Measurements from ENCODE around the gene ARHGAP44.

The ARHGAP44 gene

DNA sequence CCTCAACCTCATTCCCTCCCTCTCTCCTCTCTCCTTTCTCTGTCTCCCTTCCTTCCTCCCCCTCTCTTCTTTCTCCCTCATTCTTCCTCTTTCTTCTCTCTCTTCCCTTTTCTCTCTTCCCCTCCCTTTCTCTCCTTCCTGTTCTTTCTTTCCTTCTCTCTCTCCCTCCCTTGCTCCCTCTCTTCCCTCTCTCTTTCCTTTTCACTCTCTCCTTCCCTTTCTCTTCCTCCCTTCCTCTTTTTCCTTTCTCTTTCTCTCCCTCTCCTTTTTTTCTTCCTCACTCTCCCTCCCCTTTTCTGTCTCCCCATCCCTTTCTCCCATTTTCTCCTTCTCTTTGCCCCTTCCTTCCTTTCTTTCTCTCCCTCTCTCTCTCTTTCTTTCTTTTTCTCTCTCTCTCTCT lies 236.4 kb downstream of the ARHGAP44 start:
- no peak for DNase-seq (ENCODE audit: low spot score)

DNA sequence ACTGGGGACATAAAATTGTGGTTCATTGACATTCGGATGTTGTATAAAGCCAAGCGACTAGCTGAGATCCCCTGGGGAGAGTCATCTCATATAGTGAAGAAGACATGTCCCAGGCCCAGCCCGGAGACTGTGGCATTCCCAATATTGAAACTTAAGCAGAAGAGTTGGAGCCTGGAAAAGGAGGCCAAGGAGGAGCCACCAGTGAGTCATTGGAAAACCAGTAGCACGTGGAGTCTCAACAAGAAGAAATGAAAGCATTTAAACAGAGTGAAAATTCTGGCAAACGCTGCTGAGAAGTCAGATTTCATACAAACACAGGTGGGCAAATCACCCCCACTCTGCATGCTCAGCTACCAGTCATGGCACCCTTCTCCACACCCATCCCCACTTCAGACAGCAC lies 237.9 kb downstream of the ARHGAP44 start:
- DNase-seq (ENCODE audit: low spot score), result no peak

DNA sequence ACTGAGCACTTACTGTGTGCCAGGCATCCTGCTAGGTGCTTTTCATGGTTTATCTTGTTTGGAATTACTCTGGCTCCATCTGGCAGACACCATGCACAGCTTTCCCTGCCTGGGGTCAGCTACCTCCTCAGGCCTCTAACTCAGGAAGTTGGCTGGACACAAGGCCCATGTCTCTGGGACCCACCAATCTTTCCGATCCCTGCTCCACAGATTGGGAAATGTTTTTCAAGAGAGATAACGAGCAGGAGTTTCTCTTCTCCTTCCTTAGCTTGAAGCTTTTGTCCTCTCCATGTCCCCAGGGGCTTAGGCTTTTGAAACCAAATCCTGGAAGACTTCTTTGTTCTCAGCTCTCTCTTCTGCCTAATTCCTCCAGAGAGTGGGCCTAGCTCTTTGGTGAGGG lies 240.0 kb downstream of the ARHGAP44 start:
- DNase-seq (ENCODE audit: low spot score), result no peak

DNA sequence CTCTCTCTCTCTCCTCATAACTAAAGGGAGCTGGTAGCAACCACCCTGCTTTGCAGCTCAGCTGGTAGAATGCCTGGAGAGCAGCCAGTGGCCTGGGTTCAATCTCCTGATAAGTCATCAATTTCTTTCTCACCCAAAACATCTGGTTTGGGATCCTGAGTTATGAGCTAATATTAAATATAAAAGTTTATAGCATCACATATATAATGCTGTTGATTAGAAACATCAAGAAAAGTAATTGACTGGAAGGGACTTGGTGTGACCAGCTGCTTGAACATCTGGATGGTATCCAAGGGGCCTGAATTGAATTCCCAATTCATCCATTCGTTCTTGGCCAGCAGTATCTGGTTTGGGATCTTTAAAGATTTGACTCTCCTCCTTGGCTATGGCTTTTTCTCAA lies 240.8 kb downstream of the ARHGAP44 start:
- no peak for DNase-seq (ENCODE audit: low spot score)

DNA sequence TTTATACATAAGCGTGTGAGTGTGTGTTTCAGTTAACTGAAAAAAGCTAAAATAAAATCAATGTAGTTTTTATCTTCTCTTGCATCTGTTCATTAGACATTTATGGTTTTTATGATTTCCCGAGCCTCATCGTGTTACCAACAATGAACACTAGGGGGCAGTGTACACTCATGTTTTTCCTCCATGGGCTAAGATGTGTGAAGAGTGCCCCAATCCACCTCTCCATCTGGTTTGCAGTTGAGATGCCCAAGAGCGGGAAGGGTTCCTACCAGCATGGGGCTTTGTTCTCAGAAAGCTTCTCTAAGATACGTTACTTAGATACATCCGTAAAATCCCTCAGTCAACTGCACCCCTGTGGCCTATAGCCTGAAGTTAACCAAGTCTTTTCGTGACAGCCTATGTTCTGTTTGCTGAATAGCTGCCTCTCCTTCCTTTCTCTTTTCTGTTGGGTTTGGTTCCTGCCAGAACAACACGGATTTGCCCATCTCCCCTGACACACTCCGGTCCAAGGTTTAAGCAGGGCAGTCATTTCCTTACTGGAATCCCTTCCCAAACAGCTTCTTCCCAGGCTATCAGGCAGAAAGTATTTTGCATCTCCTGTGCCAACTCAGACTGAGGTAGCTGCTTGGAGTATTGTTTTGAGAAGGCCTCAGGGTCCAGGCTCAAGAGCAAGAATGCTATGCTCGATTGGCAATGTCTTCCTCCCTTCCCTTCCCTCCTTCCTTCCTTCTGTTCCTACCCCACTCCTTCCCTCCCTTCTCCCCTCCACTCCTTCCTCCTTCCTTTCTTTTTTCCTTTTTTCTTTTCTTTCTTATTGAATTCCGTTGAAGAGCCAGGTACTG lies 241.4 kb downstream of the ARHGAP44 start:
- DNase-seq (ENCODE audit: low spot score), result peak; percentile 51

DNA sequence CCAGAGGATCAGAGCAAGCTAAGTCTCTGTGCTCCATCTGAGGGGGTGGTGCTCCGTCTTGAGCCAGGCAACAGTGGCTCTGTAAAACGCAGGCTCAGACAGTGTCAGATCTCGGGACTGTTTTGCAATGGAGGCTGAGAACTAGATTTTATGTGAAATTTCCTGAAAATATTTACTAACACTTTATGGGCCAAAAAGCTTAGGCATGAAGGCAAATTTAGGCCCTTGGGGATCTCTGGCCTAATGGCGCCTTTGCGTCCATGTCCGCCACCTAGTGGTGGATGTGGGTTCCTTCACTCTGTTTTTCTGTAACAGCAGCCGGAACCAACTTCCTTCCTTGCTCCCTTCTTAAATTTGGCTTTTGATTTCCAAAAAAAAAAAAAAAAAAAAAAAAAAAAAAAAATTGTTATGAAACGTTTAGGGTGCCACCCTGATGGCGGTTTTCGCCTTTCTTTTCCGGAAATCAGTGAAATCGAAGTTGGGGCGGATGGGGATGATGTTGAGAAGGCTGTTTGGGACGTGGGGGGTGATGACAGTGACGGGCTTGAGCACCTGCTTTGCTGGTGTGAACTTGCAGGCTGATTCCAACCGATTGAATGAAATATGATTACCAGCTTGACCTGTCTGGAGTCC lies 242.5 kb downstream of the ARHGAP44 start:
- peak; percentile 48 for DNase-seq (ENCODE audit: low spot score)

DNA sequence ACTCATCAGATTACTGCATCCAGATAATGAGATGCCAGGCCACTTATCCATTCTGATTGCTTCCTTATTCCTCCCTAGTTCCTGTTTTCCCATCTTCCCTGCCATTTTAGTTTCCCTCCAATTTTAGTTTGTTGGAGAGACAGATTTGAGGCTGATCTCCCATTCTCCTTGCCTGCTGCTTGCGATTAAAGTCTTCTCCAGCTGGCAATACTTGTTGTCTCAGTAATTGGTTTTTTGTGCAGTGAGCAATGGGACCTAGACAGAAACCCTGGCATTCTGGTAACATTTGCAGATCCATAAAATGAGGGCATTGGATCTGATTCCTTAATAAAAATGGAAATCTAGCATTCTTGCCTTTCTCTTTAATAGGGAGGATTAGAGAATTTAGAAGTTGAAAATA lies 246.1 kb downstream of the ARHGAP44 start:
- DNase-seq (ENCODE audit: low spot score), result no peak

DNA sequence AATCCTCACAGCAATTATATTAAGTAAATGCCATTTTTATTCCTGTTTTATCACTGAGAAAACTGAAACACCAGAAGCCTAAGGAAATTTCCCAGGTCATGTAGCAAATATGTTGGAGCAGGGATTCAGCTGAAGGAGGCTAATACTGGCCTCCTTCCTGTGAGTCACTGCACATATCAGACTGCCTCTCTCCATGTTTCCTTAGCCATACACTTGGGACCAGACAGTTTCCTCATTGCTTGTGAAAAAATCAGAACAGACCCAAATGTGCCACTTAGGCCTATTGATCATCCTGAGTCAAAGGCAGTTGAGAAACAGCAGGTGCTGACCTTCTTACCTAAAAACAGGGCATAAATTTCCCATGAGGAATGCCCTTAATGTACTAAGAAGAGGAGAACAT lies 247.5 kb downstream of the ARHGAP44 start:
- peak; percentile 56 for DNase-seq (ENCODE audit: low spot score)

DNA sequence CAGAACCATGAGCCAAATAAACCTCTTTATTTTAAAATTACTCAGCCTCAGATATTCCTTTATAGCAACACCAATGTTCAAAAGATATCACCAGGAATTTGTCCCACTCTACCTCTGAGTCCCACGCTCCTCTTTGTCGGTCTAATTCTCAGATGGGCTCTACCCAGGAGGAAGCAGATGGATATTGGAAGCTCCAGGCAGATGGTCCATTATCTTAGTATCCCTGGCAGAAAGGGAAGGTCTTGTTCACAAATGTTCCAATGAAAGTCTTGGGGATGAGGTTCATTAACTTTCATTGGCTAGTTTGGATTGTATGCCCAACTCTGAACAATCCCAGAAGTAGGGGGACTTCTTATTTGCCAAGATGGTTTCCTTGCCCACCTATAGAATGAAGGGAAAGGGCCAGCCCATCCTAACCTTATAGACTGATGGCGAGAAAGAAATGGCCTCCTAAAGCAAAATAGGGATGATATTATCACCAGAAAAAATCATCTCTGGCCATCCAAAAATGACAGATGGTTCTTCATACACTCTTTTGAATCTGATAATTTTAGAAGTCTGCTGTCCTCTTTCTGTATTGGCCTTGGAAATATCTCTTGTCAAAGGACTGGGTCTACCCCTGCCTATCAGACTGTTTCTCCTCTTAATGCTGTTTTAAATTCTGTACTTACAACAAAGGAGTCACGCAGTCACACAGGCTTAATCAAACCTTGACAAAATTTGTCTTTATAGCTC lies 249.8 kb downstream of the ARHGAP44 start:
- no peak for DNase-seq (ENCODE audit: low spot score)

Data from kidney capillary endothelial cell (primary cell).